ENCODE results near the gene FAM124A. TPM values are rescaled to one million over a fixed set of nuclear protein-coding genes. Genes with fewer than 3 reads are reported as not detected.

FAM124A gene
- total RNA-seq, 5 donors from 2014 or later (not counting 1 experiment from before 2014, with no cell fraction given) = 0.09 TPM; not detected in 4

Other genes with a start within 250 kb of the FAM124A start
- gene C13orf42, start 111.1 kb upstream of the FAM124A start, total RNA-seq = not detected
- not detected for gene SERPINE3, start 117.3 kb downstream of the FAM124A start, total RNA-seq
- 10 to 100 TPM; 50.0 to 77.9 (median 58.7) TPM for gene INTS6, start 230.6 kb downstream of the FAM124A start, total RNA-seq